Activated CD4-positive, alpha-beta T cell treated with anti-CD3 and anti-CD28 coated beads for 4 hours (primary cell): ENCODE measurements around the gene MUC20.
"Not testable (repeated sequence)": the region's sequence is repeated elsewhere in the genome, so short reads cannot be mapped to it uniquely, and the experiment has no call there.

Experiments used
- DNase-seq, 2 donors: peaks; one replicate each; pipeline ENCODE4 v3.0.0-alpha.2; 2020

Gene MUC20

DNA sequence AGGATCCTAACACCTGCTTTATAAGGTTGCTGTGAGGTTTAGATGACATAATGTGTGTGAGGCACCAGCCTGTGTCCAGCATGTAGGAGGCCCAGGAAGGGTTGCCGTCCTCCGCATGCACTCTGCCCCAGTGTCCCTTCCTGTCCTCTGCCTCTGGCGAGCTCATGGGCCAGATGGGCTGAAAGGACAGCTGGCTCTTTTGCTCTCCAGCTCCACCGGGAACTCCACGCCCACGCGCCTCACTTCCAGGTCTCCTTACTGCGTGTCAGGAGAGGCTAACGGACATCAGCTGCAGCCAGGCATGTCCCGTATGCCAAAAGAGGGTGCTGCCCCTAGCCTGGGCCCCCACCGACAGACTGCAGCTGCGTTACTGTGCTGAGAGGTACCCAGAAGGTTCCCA lies 12.2 kb downstream of the MUC20 start:
- no peak for DNase-seq

DNA sequence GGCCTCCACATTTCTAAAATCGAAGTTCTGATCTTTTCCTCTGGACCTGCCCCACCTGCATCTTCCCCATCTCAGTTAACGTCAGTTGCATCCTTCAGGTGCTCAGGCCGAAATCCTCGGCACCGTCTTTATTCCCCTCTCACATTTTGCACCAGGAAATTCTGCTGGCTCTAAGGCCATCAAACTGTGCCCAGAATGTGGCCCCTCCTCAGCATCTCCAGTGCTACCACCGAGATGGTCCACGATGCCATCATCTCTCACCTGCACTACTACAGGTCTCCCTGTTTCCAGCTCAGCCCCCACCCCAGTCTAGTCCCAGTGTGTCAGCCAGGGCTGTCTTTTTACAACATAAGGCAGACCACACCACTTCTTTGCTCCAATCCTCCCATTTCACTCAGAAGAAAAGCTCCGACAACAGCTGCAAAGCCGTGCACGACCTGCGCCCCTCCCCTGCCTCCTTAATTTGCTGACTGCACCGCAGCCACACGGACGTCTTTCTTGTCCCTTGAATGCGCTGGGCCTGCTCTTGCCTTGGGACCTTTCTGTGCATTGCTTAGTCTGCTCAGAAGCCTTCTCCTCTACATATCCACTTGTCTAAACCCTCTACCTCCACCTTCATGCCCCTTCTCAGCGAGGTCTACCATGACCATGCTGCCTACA lies 14.4 kb downstream of the MUC20 start:
- DNase-seq = no peak

DNA sequence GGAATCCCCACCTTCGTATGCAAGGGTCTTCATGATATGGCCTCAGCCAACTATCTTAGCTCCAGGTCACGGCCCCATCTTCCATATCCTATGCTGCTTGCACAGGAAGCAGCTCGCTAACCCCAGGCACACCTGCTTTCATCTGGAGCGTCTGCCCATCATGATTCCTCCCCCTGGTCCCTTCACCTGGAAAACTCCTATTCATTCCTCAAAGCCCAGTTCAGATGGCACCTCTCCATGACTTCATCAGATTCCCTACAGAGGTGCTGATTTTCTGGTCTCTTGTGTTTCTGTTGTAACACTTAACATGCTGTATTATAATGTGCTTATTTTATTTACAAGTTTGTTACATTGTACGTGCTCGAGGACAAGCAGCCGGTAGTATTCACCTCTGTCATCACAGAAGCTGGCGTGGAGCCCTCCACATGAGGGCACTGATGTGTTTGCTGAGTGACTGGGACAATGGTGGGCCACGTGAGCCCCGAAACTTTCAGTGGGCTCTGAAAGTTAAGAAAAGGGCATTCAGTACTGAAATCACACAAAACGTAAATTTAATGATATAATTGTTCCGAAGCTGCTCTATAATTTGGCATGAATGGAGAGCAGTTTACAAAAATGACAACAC lies 16.2 kb downstream of the MUC20 start:
- no peak for DNase-seq

DNA sequence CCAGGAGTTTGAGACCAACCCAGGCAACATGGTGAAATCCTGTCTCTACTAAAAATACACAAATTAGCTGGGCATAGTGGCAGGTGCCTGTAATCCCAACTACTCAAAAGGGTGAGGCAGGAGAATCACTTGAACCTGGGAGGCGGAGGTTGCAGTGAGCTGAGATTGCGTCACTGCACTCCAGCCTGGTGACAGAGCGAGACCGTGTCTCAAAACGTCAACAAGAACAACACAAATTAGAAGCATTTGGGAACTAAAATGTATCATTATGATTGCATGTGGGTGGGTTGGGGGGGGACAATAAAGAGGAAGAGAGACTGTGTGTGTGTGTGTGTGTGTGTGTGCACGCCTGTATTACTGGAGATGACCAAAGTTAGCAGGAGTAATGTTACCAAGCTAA lies 17.0 kb downstream of the MUC20 start:
- not testable (repeated sequence) for DNase-seq

DNA sequence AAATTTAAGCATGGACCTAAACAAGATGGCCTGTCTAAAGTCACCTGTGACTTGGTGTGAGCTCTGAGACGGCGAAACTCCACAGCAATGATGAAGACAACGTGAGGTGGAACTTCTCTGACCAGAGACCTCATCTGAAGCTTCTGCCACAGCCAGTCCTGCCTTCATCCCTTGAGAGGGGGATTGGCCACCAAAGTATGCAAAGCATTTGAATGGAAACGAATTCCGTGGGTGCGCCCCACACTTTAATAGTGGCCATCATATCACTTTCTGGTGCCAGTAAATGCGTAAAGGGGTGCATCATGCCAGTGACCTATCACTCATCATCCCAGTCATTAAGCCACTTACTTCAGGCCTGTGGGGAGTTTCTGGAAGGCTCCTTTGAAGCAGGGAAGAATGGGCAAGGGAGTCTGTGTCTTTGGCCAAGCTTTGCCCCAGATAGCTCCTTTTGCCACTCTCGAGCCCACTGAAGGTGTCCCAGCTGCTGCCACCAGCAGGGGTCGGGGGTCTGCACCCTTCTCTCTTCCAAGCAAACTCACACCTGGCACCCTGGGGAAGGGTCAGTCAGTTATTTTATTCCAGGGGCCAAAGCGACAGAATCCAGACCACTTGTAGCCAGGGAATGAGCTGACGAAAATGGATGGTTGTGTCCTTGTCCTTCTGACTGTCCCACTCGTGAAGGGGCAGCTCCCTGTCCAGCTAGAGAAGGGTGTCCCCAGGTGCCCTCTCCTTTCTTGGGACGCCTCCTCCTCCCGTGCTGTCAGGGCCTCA lies 17.7 kb downstream of the MUC20 start:
- DNase-seq = no peak

DNA sequence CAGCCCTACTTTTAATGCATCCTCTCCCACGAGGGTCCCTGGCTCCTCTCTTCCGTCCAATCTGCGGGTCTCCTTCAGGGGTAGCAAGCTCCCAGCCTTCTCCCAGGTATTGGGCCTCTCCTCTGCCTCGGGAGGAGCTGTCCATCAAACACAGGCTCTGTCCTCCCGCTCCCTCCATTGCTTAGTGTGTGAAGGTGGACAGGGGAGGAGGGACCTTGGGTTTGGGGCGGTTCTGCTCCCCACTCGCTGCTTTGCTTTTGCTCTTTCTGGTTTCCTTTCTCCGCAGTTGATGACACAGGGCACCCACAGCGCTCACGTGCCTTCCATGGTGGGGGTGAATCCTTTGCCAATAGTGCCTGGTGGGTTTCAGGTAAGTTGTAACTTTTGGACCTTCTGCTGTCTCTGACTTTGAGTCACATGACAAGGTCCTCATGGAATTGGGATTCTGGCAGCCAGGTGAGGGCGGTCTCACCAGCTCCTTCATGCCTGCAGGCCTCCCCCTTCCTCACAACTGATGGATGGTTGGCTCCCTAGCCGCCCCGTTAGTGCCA lies 18.9 kb downstream of the MUC20 start:
- DNase-seq = no peak

DNA sequence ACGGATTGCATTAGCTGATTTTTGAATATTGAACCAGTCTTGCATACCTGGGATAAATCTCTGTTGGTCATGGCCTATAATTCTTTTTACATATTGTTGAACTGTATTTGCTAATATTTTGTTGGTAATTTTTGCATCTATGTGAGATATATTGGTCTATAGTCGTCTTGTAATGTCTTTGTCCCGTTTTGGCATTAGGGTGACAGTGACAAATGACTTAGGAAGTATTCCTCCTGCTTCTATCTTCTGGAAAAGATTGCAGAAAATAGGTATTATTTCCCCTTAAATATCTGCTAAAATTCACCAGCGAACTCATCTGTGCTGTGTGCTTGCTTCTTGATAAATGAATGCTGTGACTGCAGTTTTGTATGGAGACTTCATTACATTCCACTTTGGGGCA lies 23.7 kb downstream of the MUC20 start:
- DNase-seq = no peak

DNA sequence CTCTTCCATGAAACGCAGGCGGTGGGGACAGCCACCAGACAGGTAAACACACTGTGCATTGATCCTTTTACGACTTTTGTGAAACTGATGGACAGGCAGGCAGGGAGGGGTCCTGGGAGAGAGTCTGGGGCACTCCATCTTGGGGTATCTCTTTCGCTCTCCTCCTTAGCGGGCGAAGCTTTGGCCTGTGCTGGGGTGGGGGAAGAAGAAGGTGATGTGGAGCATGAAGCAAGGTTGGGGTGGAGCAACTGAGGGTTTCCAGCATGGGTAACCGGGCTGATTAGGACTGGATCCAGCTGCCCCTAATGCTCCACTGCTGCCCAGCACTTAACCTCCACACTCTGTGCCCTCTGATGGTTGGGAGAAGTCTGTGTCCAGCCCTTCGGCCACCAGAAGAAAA lies 25.6 kb downstream of the MUC20 start:
- no peak for DNase-seq

DNA sequence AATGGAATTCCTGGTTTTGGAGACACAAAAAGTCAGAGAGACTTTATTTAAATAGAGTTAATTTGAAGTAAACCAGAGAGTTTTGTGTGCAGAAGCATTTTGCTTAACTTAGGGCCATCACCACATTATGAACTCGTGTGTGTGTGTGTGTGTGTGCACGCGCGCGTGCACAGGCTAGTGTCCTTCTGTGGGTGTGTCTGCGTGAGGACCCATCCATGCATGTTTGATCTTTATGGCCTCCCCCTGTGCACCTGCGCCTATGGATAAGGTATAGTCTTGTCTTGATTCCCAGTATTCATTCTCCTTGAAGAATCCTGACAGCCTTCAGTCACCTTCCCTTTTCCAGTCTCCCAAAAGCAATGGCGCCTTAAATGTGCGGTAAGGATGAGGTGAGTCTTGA lies 26.0 kb downstream of the MUC20 start:
- no peak for DNase-seq

DNA sequence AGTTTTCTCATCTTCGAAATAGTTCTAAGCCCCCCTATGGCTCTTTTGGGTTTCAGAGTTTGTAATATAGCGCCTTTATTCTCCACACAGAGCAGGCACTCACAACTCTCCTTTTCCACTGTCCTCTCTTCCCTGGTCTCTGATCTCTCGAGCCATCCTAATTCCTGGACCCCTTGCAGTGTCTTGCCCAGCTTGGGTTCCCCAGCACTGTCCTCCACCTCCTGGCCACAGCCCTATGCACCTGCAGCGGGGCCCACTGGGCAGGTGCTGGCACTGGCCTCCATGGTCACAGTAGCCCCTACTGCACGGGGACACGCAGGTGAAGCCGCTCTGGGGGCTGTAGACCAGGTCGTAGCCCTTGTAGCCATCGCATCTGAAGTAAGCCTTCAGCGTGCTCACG lies 27.9 kb downstream of the MUC20 start:
- no peak for DNase-seq

DNA sequence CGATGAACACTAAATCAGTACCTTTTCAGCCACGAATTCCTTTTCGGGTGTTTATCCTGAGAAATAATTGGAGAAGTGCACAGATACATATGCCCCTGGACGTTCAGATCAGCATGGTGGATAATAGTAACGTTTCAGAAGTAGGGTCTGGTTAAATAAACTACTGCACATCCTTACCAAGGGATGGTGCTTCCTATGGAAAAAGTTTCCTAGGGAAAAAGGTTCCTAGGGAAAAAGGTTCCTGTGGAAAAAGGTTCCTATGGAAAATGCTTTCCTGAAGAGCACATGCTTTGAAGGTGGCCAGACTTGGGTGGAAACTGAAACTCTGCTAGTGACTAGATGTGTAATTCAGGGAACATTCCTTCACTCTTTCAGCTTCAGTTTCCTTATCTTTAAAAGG lies 28.3 kb downstream of the MUC20 start:
- DNase-seq = not testable (repeated sequence)

DNA sequence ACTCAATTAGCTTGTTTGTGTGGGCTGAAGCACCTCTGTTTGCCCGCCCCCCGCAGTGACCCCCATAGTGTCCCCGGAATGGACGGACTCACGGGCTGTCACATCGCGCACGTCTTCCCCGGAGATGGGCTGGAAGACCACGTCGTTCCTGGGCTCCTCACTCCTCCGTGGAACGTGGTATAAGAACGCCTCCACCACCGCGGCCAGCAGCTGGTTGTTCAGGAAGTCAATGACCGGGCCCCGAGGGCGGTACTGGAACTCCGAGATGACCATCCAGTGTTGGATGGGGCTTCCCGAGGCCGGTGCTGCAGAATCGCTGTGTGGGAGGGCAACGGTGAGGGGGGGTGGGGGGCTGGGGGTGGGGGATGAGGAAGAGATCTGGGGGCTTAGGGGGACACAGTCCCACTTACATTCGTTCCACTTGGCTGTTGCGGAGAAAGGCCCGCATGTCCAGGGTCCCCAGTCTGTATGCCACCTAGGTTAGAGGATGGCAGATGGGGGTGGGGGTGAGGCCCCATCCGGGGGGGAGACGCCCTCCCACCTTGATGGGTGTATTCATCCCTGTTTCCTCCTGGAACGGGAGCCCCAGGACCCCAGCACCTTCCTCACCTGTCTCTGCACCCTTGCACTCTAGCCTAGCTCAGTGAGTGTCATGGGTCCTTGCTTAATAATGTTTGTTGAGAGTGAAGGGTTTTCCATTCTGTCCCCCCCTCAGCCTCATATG lies 30.2 kb downstream of the MUC20 start:
- no peak for DNase-seq

DNA sequence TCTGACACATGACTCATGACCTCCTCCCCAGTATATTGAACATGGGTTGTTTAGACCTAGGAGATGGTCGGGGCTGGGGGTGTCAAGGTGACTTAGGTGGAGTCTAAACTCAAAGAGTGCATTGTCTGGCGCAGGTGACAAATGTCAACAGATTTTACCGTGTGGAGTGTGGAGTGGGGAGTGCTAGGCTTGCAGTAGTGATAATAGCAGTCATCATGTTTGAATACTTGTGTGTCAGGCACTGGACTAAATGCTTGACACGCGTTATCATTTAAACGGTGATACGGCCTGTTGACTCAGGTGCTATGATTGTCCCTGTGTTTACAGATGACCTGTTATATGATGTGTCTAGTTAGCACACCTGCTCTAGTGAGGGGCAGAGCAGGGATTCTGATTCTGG lies 30.8 kb downstream of the MUC20 start:
- DNase-seq = no peak

DNA sequence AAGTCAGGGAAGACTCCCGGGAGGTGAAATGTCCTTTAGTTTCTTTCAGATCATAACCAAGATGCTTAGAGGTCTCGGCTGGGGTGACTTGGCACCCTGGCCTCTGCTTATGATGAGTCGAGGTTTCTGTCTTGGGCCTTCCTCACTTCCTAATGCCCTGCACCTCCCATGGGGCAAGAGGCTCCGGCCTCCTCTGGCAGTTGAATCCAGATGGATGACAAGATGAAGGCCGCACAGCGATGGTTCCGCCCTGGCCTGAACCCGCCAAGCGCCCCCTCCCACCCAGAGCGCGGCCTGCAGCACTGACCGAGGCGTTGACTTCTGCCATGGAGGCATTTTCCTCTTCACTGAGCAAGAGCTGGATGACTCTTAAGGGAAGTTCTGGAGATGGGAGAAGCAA lies 31.3 kb downstream of the MUC20 start:
- no peak for DNase-seq

DNA sequence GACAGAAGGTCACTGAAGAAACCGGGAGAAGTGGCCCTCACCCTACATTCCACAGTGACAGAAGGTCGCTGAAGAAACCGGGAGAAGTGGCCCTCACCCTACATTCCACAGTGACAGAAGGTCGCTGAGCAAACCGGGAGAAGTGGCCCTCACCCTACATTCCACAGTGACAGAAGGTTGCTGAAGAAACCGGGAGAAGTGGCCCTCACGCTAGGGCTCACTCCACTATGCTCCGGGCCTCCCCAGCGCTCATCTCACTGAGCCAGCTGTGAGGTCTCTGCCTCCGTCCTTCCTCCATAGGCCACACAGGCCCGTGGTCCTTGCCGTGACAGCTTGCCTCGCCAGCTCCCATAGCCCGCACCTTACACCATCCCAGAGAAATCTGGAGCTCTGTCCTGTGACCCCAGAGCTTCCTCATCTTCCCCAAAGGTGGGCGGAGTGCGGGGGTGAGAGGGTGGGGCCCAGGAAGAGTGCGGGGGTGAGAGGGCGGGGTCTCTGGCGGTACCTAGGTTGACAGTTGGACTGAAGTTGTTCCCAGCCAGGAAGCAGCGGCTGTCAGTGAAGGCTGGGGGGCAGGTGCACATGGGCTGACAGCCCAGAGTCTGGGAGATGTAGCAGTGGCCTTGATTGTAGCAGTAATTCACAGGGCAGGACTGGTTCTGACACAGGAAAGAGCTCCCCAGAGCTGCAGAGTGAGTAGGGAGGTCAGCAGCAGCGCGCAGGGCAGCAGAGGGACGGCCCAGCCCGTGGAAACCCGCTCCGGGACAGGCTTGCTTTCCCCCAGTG lies 32.0 kb downstream of the MUC20 start:
- DNase-seq = no peak

DNA sequence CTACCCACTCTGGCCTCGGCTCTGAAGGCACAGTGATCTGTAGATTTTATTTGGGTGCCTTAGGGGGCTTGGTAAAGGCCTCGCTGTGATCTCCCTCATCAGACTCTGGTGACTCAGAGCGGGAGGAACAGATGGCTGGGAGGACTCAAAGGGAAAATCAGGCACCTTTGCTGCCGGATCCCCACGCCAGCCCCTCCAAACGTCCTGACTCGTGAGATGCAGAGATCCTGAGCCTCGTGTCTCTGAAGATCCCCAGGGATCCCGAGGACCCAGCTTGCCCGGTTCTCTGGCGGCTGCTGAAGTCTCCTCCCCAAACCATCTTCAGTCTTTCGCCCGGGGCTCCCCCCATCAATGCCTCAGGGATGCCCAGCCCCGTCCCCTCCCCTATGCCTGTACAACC lies 32.8 kb downstream of the MUC20 start:
- DNase-seq = no peak

DNA sequence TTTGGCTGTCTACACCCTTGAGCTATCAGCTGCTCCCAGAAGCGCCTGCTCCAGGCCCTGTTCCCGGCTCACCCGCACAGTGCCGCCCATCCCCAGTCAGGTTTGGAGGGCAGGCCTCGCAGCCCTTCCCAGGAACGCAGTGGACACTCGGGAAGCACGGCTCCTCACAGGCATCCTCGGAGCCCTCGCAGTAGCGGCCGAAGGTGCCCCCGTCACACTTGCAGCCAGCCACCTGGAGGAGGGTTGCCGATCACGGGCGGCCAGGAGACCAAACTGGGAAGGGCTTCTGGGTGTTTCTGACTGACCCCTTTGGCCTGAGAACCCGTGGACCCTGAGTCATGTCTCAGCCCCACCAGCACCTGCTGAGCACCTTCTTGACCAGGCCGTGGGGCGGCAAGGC lies 33.4 kb downstream of the MUC20 start:
- no peak for DNase-seq

DNA sequence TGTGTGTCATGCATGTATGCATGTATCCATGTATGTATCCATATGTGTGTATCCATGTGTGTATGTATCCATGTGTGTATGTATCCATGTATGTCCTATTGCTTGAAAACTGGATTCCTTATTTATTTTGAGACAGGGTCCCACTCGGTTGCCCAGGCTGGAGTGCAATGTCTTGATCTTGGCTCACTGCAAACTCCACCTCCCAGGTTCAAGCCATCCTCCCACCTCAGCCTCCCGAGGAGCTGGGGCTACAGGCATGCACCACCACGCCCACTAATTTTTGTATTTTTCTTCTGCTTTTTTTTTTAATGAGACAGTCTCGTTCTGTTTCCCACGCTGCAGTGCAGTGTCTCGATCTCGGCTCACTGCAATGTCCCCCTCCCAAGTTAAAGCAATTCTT lies 34.1 kb downstream of the MUC20 start:
- DNase-seq = no peak

DNA sequence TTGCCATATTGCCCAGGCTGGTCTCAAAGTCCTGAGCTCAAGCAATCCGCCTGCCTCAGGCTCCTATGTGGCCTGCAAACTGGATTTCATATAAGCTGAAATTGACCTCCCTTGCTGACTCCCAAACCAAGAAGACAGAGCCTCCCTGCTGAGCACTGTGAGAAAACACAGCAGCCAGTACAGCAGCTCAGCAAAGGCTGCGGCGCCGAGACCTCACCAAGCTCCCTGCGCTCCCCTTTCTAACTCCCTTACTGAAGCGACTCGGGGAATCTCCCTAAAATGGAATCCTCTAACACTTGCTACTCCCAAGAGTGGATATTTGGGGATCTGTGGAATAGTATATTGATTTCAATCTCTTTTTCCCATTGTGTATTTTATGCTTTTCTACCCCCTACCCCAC lies 34.6 kb downstream of the MUC20 start:
- no peak for DNase-seq

DNA sequence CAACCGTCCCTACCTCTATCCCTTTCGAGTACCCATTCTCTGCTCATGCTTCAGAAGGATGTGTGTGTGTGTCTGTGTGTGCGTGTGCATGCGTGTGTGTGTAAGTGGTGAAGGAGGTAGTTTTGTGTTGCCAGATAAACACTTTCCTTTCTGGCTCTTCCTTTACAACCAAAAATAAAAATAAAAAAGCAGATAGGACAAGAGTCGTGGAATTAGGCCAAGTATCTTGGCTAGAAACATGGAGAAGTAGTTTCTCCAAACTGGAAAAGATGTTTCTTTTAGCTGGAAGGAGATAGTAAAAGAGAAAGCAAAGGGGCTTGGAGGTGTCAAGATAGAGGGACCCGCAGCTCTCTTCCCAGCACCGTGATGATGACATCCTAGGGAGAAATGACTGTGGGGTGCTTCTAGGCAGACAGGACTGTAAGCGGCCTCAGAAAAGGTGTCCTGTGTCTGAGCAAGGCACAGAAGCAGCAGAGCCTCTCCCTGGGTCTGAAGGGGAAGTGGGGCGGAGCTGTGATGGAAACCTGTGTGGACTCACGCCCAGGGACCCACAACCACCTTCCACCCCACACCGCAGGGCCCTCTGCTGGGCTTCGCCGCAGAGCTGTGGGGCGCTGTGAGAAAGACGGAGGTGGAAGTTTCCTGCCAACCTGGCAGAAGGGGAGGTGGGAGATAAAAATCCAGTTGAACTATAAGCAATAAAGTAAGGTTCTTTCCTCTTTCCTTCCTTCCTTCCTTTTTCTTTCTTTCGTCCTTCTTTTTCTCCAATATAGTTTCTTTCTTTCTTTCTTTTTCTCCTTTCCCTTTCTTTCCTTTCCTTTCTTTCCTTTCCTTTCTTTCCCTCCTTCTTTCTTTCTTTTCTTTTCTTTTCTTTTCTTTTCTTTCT lies 35.3 kb downstream of the MUC20 start:
- DNase-seq = no peak

DNA sequence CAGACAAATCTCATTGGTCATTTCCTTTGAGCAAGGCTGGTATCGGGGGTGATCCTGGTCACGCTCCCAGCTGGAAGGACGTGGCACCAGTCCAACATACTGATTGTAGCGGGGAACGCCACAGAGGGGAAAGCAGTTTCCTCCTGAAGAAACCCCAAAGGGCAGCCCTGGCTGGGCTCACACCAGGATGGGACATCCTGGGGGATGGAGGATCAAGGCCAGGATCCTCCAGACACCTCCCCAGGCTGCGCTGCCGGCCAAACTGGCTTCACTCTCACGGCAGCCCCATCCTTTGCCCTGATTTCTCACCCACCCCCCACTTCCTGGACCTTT lies 36.6 kb downstream of the MUC20 start:
- no peak for DNase-seq

DNA sequence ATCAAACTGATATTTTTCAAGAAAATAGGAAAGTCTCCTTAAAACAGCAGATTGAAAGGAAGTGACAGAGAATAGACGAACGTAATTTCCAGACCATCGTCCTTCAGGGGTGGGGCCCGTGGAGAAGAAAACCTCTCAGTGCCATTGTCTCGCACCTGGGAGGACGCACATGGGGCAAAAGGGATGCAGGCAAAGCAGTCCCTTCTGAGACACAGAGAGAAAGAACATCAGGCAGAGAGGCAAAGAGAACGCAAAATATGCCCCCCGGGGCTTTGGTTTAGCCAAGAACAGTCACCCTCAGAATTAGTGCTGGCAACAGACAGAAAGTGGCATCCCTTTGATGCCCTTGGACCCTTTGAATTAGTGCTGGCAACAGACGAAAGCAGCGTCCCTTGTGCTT lies 37.0 kb downstream of the MUC20 start:
- no peak for DNase-seq
